GM21447 (cell line): Measurements from ENCODE around the gene ZNF98.

Experiments
- ATAC-seq: cut with Tn5 transposase; IDR thresholded peaks from one replicate; pipeline ENCODE4 v1.9.1; 2021; ENCODE audit not compliant: unreplicated experiment

The ZNF98 gene

DNA sequence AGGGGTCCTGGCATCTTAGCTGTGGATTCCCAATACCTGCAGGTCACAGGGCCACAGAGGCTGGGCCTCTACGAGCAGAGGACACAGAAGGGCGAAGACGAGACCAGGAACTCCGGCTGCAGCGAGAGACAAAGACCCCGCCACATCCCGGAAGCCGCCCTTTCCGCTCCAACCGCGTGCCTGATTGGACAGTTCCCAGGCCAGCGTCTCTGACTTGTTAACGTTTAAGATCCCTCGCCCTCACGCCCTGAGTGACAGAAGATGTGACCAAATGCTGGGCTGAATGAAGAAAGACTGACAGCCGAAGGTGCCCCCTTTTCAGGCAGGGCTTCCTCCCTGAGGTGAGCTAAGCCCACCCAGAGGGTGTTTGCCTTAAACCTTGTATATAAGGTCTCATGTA, at the start of gene ZNF98:
Gene ZNF98, minus strand, starts transcription at position 136 of the 400 bp plus-strand sequence. Its CDS starts 122 bp downstream, at position 14.
- ATAC-seq: no peak

GRCh38 chr19:22446605-22447004, 24.5 kb upstream of the ZNF98 start:
- no peak for ATAC-seq

DNA sequence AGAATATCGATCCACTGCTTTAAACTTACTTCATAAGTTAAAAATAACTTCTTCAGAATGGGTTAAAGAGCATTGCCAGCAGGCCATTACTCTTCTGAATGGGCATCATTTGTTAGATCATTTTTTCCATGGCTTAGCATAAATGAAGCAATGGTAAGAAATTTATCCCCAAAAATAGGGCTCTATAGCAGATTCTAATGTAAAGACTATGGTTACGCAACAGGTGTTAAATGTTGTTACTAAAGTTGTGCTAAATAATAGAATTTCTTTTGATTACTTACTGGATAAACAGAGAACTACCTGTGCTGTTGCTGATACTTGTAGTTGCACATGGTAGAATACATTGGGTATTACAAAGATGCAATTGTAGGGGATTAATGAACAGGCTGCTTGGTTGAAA, 15.9 kb upstream of the ZNF98 start:
- no peak for ATAC-seq

GRCh38 chr19:22427960-22428913, 6.1 kb upstream of the ZNF98 start:
- ATAC-seq: no peak

DNA sequence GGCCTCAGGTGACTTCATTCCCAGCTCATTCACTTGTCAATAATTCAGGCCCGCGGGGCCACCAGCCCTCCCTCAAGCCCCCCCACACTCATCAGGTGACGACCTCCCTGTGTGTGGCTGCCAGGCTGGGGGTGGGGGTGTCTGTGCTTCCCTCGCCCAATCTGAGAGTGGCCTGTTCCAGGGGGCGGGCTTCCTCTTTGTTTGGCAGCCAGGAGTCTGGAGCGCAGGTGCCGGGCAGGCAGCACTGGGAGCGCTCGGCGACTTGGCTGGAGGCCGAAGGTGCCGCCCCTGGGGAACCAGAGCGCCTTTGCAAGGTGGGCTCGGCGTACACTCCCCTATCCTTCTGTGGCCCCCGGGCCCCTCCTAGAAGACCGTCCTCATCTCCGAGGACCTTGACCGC, 5.4 kb upstream of the ZNF98 start:
- ATAC-seq: no peak

DNA sequence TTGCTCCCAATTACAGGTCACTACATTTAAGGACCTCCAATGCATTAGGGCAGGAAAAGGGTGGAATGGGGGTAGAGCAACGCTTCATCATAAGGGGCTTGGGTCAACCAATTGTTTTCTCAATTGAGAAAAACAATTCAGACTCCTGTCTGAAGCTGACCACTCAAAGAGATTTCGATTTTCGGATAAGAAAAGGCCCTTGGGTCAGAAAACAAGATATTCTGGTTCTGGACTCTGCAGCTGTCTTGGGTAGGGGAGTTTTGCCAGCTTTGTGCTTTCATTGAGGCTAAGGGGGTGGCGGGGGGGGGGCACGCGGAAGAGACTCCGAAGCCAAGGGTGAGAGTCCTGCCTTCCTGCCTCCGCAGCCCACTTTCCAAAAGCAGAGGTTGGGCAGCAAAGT, 4.8 kb upstream of the ZNF98 start:
- no peak for ATAC-seq

DNA sequence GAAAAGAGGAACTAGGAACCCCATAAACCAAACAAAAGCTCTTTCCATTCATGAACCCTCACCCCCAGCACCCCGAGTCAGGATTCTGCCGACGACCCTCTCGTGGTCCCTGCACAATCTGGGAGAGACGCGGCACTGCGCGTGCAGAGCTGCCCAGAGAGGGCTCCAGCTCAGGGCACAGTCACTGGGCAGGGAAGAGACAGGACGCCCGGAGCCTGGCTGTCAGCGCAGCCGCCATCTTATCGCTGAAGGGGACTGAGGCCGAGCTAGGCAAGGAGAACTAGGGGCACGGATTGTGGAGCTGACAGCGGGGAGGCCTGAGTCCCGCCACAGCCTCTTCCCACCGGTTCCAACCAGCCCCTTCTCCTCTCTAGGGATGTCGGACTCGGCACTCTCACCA, 349 bp downstream of the ZNF98 start:
- ATAC-seq: no peak

DNA sequence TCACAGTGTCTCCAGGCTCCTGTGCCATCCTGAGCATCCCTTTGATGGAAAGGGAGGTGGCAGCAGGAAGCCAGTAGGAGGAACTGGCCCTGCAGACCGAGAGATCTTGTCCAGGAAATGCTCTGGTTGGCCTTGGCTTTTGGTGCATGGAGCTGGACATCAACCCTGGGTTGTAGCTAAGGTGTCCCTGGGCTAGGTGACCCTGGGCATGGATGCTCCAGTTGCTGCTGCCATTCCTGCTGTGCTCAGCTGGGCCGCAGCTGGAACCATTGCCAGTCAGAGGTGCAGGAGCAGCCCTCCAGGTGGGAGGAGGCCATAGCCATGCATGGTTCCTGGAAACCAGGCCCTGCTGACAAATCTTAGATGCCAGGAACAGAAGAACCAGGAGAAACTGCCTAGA, 67.5 kb downstream of the ZNF98 start:
- no peak for ATAC-seq
